Measurements from ENCODE around the gene ENPP1.
"Not testable (repeated sequence)": the region's sequence is repeated elsewhere in the genome, so short reads cannot be mapped to it uniquely, and the experiment has no call there.

Gene ENPP1

GRCh38 chr6:131885237-131885636 lies 77.4 kb downstream of the ENPP1 start:
- no peak for DNase-seq

GRCh38 chr6:131886517-131886916 lies 78.7 kb downstream of the ENPP1 start:
- no peak for DNase-seq

GRCh38 chr6:131890091-131890490 lies 82.3 kb downstream of the ENPP1 start:
- DNase-seq: no peak

GRCh38 chr6:131893198-131893597 lies 85.4 kb downstream of the ENPP1 start:
- DNase-seq: no peak

GRCh38 chr6:131894493-131895424 lies 86.9 kb downstream of the ENPP1 start:
- no peak for DNase-seq

- no peak for DNase-seq
Measured at GRCh38 chr6:131897050-131897435, 89.2 kb downstream of the ENPP1 start.

GRCh38 chr6:131897621-131898020 lies 89.8 kb downstream of the ENPP1 start:
- no peak for DNase-seq

- no peak for DNase-seq
Measured at GRCh38 chr6:131898718-131899117, 90.9 kb downstream of the ENPP1 start.

- no peak for DNase-seq
Measured at GRCh38 chr6:131900231-131900630, 92.4 kb downstream of the ENPP1 start.

GRCh38 chr6:131901326-131901873 lies 93.6 kb downstream of the ENPP1 start:
- not testable (repeated sequence) for DNase-seq

- DNase-seq: not testable (repeated sequence)
Measured at GRCh38 chr6:131903734-131904133, 95.9 kb downstream of the ENPP1 start.

GRCh38 chr6:131908787-131909186 lies 101.0 kb downstream of the ENPP1 start:
- not testable (repeated sequence) for DNase-seq

- DNase-seq: peak; percentile 18 to 95
Measured at GRCh38 chr6:131909408-131910218, 101.8 kb downstream of the ENPP1 start.

GRCh38 chr6:131910219-131910589 lies 102.4 kb downstream of the ENPP1 start:
- DNase-seq: no peak

- DNase-seq: no peak
Measured at GRCh38 chr6:131910956-131911355, 103.1 kb downstream of the ENPP1 start.

GRCh38 chr6:131911951-131912350 lies 104.1 kb downstream of the ENPP1 start:
- DNase-seq: no peak

- no peak for DNase-seq
Measured at GRCh38 chr6:131914234-131914633, 106.4 kb downstream of the ENPP1 start.

GRCh38 chr6:131914967-131915751 lies 107.3 kb downstream of the ENPP1 start:
- DNase-seq: peak; percentile 24 to 65

- not testable (repeated sequence) for DNase-seq
Measured at GRCh38 chr6:131916091-131916796, 108.4 kb downstream of the ENPP1 start.

- DNase-seq: no peak
Measured at GRCh38 chr6:131916847-131917246, 109.0 kb downstream of the ENPP1 start.

GRCh38 chr6:131917318-131917717 lies 109.5 kb downstream of the ENPP1 start:
- DNase-seq: no peak

Data from inflammatory macrophage treated with lipopolysaccharide for 1 hour (primary cell).